GM12878 (cell line): ENCODE measurements around the gene EPB41L2. TPM values are rescaled to one million over a fixed set of nuclear protein-coding genes. Genes with fewer than 3 reads are reported as not detected.

ENCODE experiments used
- ATAC-seq: fragments of 200-7000 bp; cut with Tn5 transposase; 3 replicates; pipeline ENCODE4 v1.9.1; 2020; ENCODE audit warnings: mild to moderate bottlenecking, moderate library complexity
- BruUV-seq: library from RNA; stranded (reverse); fragments of 400-500 nt; replicated peaks from 2 replicates; lab custom pipeline; 2021; lab: Mats Ljungman, UMichigan
- CTCF ChIA-PET: fragments of 300-600 bp; sonication (Branson Sonifier 250); formaldehyde crosslinking; extraction: SDS; loops from one replicate; lab custom pipeline; 2021; ENCODE audit warnings: inconsistent platforms; lab: Yijun Ruan, JAX
- POLR2A ChIA-PET: fragments of 350-600 bp; formaldehyde crosslinking; extraction: SDS; loops from one replicate; lab custom pipeline; 2021; ENCODE audit warnings: inconsistent platforms; lab: Charles Lee
- RAD21 ChIA-PET: fragments of 300-600 bp; sonication (Branson Sonifier 250); formaldehyde crosslinking; loops from one replicate; lab custom pipeline; 2023; ENCODE audit warnings: antibody characterized with exemption; ENCODE audit not compliant: unreplicated experiment; lab: Charles Lee
- SMC1A ChIA-PET: fragments of 300-600 bp; sonication (Branson Sonifier 250); formaldehyde crosslinking; loops from one replicate; lab custom pipeline; 2023; ENCODE audit not compliant: unreplicated experiment, uncharacterized antibody; lab: Charles Lee
- DNase-seq: peaks from one replicate; pipeline ENCODE4 v3.0.0-alpha.2; 2011; ENCODE audit warnings: low read depth, low spot score
- FAIRE-seq: peaks from 3 replicates; lab custom pipeline; 2011; peaks lifted over from hg19 to GRCh38; lab: Jason Lieb, UNC
- H2AFZ ChIP-seq: 2 replicates; pipeline ENCODE4 v1.6.0; 2011; ENCODE audit warnings: low read depth, low read length, control low read depth; ENCODE audit not compliant: control insufficient read depth
- H3K27ac ChIP-seq: 2 replicates; pipeline ENCODE4 v1.5.1; 2011; ENCODE audit warnings: control low read depth; ENCODE audit not compliant: control insufficient read depth, insufficient read depth
- H3K27me3 ChIP-seq, 2 experiments: replicated peaks in 1 of 2; 2 replicates each; pipeline versions ENCODE4 v1.6.0 to v1.6.1; 2011; ENCODE audit warnings: low read length in 1 of 2; ENCODE audit not compliant: control insufficient read depth in 2 of 2, insufficient read depth in 2 of 2
- H3K36me3 ChIP-seq, 2 experiments: 2 replicates each; pipeline ENCODE4 v1.5.1; 2011; ENCODE audit warnings: low read length in 1 of 2; ENCODE audit not compliant: control insufficient read depth in 2 of 2, insufficient read depth in 2 of 2
- H3K4me1 ChIP-seq: 2 replicates; pipeline ENCODE4 v1.6.1; 2011; ENCODE audit warnings: mild to moderate bottlenecking, low read length, moderate library complexity, mixed read lengths; ENCODE audit not compliant: control insufficient read depth, insufficient read depth
- H3K4me2 ChIP-seq: 2 replicates; pipeline ENCODE4 v1.6.0; 2011; ENCODE audit warnings: control low read depth; ENCODE audit not compliant: control insufficient read depth, insufficient read depth
- H3K4me3 ChIP-seq: fragments of 200-600 bp; sonication (generic); 2 replicates; pipeline ENCODE4 v1.5.1; 2016
- H3K79me2 ChIP-seq: 2 replicates; pipeline ENCODE4 v1.6.0; 2011; ENCODE audit warnings: low read length; ENCODE audit not compliant: control insufficient read depth, insufficient read depth
- H3K9ac ChIP-seq: 2 replicates; pipeline ENCODE4 v1.8.0; 2011; ENCODE audit warnings: low read length, control low read depth, mixed read lengths; ENCODE audit not compliant: control insufficient read depth, insufficient read depth
- H3K9me3 ChIP-seq: replicated peaks from 3 replicates; pipeline ENCODE4 v1.5.1; 2011; ENCODE audit warnings: mild to moderate bottlenecking, low read length; ENCODE audit not compliant: control insufficient read depth, insufficient read depth
- H4K20me1 ChIP-seq: 2 replicates; pipeline ENCODE4 v1.6.0; 2011; ENCODE audit not compliant: control insufficient read depth, insufficient read depth
- GATAD2B ChIP-seq: fragments of 450-650 bp; conservative IDR thresholded peaks from 2 replicates; pipeline ENCODE4 v1.6.1; 2017; ENCODE audit warnings: low read depth, mild to moderate bottlenecking, moderate library complexity
- KDM1A ChIP-seq: fragments of 200-600 bp; sonication (generic); IDR thresholded peaks from 2 replicates; pipeline ENCODE4 v1.6.1; 2016; ENCODE audit warnings: borderline replicate concordance
- RCOR1 ChIP-seq: conservative IDR thresholded peaks from 2 replicates; pipeline ENCODE4 v1.6.1; 2012; ENCODE audit warnings: low read depth, low read length, improper control_type of control experiment
- STAT1 ChIP-seq: fragments of 450-650 bp; conservative IDR thresholded peaks from 2 replicates; pipeline ENCODE4 v1.6.1; 2014; ENCODE audit warnings: antibody characterized with exemption, mild to moderate bottlenecking
- ZNF207 ChIP-seq: fragments of 450-650 bp; IDR thresholded peaks from 2 replicates; pipeline ENCODE4 v1.6.1; 2014; ENCODE audit warnings: antibody characterized with exemption, mild to moderate bottlenecking, borderline replicate concordance
- WGBS: methylation state at CpG from one replicate; pipeline ENCODE4 v1.1.6; 2016; ENCODE audit warnings: low lambda C conversion rate; ENCODE audit not compliant: insufficient replicate concordance, insufficient coverage; ENCODE audit errors: missing lambda C conversion rate; 5-methylcytosine and 5-hydroxymethylcytosine counted together
- in situ Hi-C: fragments of 300-500 bp; cut with MboI; formaldehyde crosslinking; loops from 9 replicates; pipeline ENCODE4 v1.14.3; 2018; ENCODE audit warnings: mixed read lengths
- intact Hi-C: fragments of 100-400 bp; cut with micrococcal nuclease; formaldehyde crosslinking; loops from one replicate; pipeline ENCODE4 v1.14.2; 2022; ENCODE audit not compliant: unreplicated experiment
- polyA plus RNA-seq, 11 experiments: library from polyadenylated mRNA; depleted of rRNA in 4 of 11; unstranded in 6 of 11; stranded (reverse) in 5 of 11; fragments of >200 nt; fragmentation: Nextera tagmentation in 4 of 11; fragmentation: Illumina TruSeq in 1 of 11; extraction: Ambion mirVana in 4 of 11; extraction: Trizol in 1 of 11; gene quantifications; 1 replicate in 1 of 11; 2 replicates in 10 of 11; pipeline versions ENCODE4 v1.2.1 to v1.2.3, GENCODE V29; 2011 to 2016; ENCODE audit warnings: inconsistent platforms in 2 of 11, missing spikeins in 2 of 11, low read depth in 1 of 11
- total RNA-seq, 4 experiments: library from RNA; depleted of rRNA in 3 of 4; stranded (reverse); fragments of >200 nt in 3 of 4; fragmentation: Illumina TruSeq in 1 of 4; extraction: Trizol in 1 of 4; gene quantifications; 2 replicates each; pipeline versions ENCODE4 v1.2.1 to v1.2.3, GENCODE V29; 2013 to 2021
- TF ChIP-seq, protein P1 (sequence below): IDR thresholded peaks from 2 replicates; pipeline ENCODE4 v1.6.1; 2011; ENCODE audit warnings: borderline replicate concordance, low read depth, mild to moderate bottlenecking, moderate library complexity, low read length; ENCODE audit not compliant: insufficient read depth, poor library complexity, severe bottlenecking

The EPB41L2 gene
- total and polyA plus RNA-seq, 10 of the 15 experiments (the other 5 are each of a cell fraction or from before 2014, with no cell fraction given) = 7.4 to 41.6 (median 19.0) TPM

DNA sequence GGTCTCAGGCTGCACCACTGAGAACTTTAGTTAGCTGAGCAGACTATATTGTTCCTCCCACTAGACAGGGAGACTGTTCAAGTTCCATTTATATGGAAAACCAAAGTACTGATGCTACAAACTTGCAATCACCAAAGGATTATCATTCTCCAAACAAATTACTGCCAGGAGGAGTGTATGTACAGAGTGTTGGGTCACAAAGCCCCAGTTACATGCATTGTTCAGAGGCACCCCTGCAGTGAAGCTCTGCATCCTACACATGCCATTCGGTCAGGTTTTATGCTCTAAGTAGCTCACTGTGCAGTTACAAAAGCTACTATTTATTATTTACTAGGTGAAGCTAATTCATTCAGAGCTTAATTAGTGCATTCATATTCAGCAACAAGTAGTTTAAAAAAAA lies 160.0 kb downstream of the EPB41L2 start:
- Histone ChIP-seq H3K36me3 (peaks cover 0 to 6% of the 10 kb centered on the region in 2 experiments; a peak in 2 of 4 replicates), H3K79me2 (no peaks in the 10 kb centered on the region), H3K4me2 (no peak overlapping the region), H3K9ac (no peak overlapping the region), H3K4me1 (peaks cover 12% of the 10 kb centered on the region), H3K9me3 (no peaks in the 10 kb centered on the region), H4K20me1 (no peaks in the 10 kb centered on the region), H3K27me3 (no peaks in the 10 kb centered on the region), H3K27ac (no peak overlapping the region), H3K4me3 (no peak overlapping the region), H2AFZ (no peak overlapping the region)
- RAD21 ChIA-PET = interaction anchor here (1.3 kb wide), 1 partner anchor 12 kb away, joined by 3 read pairs; no protein-coding TSS in a partner anchor
- no peak for FAIRE-seq
- no peak for DNase-seq
- intact Hi-C loops = loop anchor here (10.0 kb wide), 1 partner anchor 462 kb away; no protein-coding TSS in a partner anchor
- no peak for ATAC-seq
- BruUV-seq = no TSS peak
- TF ChIP-seq KDM1A (no peak), STAT1 (no peak), RCOR1 (no peak)
- in situ Hi-C loops = no loop called here
- SMC1A ChIA-PET = interaction anchor here (0.6 to 2.0 kb wide), 5 partner anchors 10 to 212 kb away, joined by 3 to 8 read pairs (median 4); no protein-coding TSS in a partner anchor
- POLR2A ChIA-PET = interaction anchor here (0.6 kb wide), 2 partner anchors 711 to 1008 kb away, joined by 4 read pairs; no protein-coding TSS in a partner anchor
- WGBS = 100% methylated on average over 1 of the region's 1 CpG
- CTCF ChIA-PET = interaction anchor here (0.7 to 3.3 kb wide), 7 partner anchors 18 to 504 kb away, joined by 3 to 17 read pairs (median 3); no protein-coding TSS in a partner anchor

DNA sequence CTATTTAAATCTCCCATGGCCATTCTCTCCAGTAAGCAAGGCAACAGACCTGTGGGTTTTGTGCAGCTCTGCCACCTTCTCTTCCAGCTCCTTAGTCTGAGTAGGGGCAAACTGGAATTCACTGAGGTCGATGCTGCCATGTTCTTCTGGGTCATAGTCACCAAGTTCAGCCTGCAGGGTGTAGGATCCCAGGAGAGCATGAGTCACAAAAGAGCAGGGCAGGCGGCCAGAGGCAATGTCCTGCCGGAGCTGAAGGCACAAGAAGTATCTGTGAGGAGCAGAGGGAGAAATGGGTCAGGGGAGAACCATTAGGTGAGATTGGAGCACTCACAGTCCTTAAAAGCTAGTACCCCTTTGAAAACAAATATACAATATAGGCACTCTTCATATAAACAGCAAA lies 162.1 kb downstream of the EPB41L2 start:
- SMC1A ChIA-PET = interaction anchor here (0.5 to 1.8 kb wide), 3 partner anchors 16 to 233 kb away, joined by 3 to 5 read pairs (median 3); no protein-coding TSS in a partner anchor
- H4K20me1 ChIP-seq = no peaks in the 10 kb centered on the region
- no peaks in the 10 kb centered on the region for H3K4me1 ChIP-seq
- intact Hi-C loops (loop anchor here (10.0 kb wide), 1 partner anchor 464 kb away; no protein-coding TSS in a partner anchor), in situ Hi-C loops (no loop called here)
- no peak overlapping the region for H3K4me3 ChIP-seq
- POLR2A ChIA-PET = interaction anchor here (0.5 kb wide), 1 partner anchor 27 kb away, joined by 3 read pairs; no protein-coding TSS in a partner anchor
- CTCF ChIA-PET = interaction anchor here (2.2 to 3.3 kb wide), 2 partner anchors 15 to 16 kb away, joined by 6 to 17 read pairs; no protein-coding TSS in a partner anchor
- no peaks in the 10 kb centered on the region for H3K79me2 ChIP-seq
- no peak overlapping the region for H3K27ac ChIP-seq
- no peaks in the 10 kb centered on the region for H3K27me3 ChIP-seq
- no peak overlapping the region for H3K4me2 ChIP-seq
- H3K36me3 ChIP-seq = peaks cover 0 to 6% of the 10 kb centered on the region in 2 experiments; a peak in 2 of 4 replicates
- H2AFZ ChIP-seq = no peak overlapping the region
- TF ChIP-seq ZNF207 (no peak), GATAD2B (no peak)
- TF ChIP-seq, protein P1, sequence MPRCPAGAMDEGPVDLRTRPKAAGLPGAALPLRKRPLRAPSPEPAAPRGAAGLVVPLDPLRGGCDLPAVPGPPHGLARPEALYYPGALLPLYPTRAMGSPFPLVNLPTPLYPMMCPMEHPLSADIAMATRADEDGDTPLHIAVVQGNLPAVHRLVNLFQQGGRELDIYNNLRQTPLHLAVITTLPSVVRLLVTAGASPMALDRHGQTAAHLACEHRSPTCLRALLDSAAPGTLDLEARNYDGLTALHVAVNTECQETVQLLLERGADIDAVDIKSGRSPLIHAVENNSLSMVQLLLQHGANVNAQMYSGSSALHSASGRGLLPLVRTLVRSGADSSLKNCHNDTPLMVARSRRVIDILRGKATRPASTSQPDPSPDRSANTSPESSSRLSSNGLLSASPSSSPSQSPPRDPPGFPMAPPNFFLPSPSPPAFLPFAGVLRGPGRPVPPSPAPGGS = no peak
- H3K9me3 ChIP-seq = no peaks in the 10 kb centered on the region
- DNase-seq = no peak
- RAD21 ChIA-PET = no interaction called here
- no TSS peak for BruUV-seq
- ATAC-seq = no peak
- FAIRE-seq = no peak
- no peak overlapping the region for H3K9ac ChIP-seq
- WGBS = 85% methylated on average over 3 of the region's 3 CpGs
